ENCODE measurements around the gene ENO2.
"Not testable (repeated sequence)": the region's sequence is repeated elsewhere in the genome, so short reads cannot be mapped to it uniquely, and the experiment has no call there.

ENO2 gene

DNA sequence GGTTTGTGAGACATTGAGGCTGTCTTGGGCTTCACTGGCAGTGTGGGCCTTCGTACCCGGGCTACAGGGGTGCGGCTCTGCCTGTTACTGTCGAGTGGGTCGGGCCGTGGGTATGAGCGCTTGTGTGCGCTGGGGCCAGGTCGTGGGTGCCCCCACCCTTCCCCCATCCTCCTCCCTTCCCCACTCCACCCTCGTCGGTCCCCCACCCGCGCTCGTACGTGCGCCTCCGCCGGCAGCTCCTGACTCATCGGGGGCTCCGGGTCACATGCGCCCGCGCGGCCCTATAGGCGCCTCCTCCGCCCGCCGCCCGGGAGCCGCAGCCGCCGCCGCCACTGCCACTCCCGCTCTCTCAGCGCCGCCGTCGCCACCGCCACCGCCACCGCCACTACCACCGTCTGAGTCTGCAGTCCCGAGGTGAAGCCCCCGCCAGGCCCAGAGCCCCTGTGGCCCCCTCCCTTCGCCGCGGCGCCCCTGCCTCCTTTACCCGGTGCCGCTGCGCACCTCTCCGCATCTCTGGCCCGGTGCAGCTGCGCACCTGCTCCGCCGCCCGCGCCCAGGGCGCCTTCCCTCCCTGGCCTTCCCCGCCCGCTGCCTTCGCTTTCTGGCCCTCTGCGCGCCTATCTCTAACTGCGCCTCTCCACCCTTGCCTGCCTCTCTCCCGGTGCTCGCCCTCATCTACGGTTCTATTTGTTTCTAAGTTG, at the start of gene ENO2:
Gene ENO2 (plus strand): TSS at position 335 of the 701 bp plus-strand sequence. CDS start 1,253 bp downstream, outside the sequence.
- peak; percentile 89 for DNase-seq (ENCODE audit: low spot score)

DNA sequence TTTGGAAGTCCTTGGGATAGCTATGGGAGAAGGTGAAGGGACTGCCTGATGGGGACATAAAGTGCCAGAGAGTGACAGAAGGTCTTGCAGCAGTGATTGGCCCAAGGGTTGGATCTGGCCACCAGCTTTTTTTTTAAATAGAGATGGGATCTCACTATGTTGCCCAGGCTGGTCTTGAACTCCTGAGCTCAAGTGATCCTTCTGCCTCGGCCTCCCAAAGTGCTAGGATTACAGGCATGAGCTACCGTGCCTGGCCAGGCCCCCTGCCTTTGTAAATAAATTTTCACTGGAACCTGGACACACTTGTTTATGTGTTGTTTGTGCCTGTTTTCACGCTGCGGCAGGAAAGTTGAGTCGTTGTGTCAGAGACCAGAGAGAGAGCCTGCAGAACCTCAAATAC, 49.1 kb upstream of the ENO2 start:
- DNase-seq (ENCODE audit: low spot score), result not testable (repeated sequence)

DNA sequence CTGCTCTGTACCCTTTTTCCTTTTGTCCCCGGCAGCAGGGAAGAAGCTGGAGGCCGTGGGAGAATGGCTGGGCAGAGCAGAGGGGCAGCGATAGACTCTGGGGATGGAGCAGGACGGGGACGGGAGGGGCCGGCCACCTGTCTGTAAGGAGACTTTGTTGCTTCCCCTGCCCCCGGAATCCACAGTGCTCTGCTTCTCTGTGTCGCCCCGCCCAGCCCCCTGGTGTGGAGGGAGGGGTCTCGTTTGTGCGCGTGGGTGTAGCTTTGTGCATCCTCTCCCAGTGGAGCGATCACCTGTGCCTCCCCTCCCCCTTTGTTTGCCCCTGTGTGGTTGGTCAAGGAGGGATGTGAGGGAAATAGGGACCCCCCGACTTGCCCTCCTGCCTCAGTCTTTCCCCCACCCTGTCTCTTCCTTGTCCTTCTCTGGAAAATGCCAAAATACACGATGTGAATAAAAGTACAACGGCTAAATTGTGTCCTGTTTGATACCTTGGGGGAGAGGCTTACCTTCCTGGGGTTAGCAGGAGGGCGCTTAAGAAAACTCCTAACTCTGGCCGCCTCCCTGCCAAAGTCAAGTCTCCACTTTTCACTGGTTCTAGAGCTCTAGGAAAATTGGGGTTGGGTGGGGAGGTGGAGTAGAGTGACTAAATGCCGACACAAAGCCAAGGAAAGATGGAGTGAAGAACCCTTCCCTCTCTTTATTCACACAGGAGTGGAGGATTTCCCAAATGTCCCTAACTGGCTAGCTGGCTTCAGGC, 48.0 kb upstream of the ENO2 start:
- no peak for DNase-seq (ENCODE audit: low spot score)

DNA sequence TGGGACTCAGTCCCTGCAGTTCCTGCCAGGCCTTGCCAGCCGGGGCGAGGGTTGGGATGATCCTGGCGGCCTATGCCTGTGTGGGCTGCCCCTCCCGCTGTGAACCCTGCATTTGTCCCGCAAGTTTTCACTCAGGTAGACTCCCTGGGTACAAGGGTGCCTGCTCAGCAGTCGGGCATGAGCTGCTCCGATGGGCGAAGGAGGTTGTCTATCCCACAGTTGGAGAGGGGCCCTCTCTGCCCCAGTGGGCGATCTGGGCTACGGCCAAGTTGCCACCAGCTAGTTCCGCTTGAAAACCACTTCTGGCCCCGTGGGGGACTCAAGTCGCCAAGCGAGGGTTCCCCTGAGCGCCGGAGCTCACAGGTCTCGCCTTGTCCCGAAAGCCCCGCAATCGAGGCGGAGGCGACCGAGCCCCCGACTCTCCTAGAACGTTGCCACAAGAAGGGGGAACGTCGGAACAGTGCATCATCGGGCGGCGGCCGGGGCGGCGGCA, 47.4 kb upstream of the ENO2 start:
- DNase-seq (ENCODE audit: low spot score), result no peak

DNA sequence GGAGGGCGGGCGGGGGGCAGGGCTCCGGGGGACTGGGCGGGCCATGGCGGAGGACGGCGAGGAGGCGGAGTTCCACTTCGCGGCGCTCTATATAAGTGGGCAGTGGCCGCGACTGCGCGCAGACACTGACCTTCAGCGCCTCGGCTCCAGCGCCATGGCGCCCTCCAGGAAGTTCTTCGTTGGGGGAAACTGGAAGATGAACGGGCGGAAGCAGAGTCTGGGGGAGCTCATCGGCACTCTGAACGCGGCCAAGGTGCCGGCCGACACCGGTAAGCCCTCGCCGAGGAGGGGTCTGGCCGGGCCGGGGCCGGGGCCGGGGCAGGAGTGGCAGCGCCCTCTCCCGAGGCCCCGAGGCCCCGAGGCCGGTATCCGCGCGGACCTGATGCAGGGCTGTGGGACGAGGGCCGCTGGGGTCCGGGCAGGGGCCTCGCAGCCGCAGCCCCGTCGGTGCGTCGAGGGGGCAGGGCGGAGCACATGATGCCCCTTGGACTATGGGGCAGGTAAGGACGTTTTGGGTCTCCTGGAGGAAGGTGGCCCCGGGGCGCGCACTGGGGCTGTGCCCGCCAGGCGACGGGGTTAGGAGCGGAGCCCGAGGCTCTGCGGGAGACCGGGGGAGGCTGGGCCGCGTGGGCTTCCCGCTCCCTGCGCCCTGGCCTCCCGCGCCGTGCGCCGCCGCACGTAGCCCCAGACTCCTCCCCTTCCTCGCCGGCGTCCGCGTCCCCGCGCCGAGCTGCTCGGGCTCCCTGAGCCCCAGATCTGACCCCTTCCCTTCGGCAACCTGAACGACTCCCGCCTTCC, 46.8 kb upstream of the ENO2 start, which contains the start of gene TPI1:
Gene TPI1 (plus strand): TSS at position 119 of the 798 bp plus-strand sequence. CDS start 36 bp downstream, at position 155.
- peak; percentile 95 for DNase-seq (ENCODE audit: low spot score)

DNA sequence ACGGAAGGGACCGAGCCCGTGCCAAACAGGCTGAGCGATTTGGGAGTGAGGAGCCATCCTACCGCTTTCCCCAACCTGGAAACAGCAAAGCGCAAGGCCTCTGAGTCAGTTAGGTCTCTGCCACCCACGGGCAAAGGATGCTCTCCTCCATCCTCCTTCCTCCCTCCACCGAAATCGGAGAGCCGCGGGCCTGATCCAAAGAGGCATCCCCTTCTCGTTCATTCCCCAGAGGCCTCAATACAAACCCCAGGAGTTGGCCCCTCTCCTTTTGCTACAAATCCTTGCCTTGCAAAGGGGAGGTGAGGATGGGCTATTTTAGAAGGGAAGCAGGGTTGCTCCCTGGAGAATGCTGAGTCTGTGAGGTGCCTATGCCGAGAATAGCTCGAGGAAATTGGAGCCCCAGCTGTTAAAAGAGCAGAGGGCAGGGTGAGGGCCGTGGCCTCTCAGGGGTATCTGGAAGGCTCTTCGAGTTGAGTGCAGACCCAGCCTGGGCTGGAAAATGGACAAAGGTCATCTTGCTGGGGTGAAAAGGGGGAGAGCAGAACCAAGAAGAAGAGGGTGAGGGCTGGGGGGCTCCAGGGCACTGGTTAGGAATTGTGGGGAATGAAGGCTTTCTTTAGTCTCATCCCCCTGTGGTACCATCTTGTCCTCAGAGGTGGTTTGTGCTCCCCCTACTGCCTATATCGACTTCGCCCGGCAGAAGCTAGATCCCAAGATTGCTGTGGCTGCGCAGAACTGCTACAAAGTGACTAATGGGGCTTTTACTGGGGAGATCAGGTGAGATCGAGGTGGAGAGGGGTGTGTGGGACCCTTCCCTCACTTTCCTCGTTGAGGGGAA, 46.0 kb upstream of the ENO2 start:
- peak; percentile 50 for DNase-seq (ENCODE audit: low spot score)

DNA sequence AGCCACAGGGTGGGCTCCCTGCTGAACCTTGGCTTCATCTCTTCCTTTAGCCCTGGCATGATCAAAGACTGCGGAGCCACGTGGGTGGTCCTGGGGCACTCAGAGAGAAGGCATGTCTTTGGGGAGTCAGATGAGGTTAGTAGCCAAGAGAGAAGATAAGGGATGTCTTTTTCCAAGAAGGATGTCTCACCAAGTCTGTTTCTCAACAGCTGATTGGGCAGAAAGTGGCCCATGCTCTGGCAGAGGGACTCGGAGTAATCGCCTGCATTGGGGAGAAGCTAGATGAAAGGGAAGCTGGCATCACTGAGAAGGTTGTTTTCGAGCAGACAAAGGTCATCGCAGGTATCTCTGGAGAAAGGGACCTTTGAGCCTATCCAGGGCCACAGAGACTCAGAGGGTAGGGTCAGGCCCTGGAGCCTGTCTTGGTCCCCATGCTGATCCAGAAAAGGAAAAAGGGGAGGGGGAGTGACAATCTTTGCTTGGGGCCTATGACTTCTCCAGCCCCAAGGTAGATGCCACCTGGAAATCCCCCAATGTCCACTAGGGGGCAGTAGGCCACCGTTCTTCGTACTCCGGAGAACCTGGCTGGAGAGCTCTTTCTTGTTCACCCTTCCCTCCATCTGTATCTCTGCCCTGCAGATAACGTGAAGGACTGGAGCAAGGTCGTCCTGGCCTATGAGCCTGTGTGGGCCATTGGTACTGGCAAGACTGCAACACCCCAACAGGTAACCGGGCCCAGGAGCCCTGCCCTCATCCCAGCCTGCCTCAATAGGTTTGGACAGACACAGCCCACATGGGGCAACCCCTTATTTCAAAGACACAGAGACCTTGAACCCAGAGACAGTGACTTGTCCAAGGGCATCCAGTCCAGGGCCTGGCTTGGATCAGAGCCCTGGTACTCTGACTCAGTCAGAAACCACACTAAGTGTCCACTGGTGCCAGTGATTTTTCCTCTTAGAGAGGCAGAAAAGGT, 45.0 kb upstream of the ENO2 start:
- DNase-seq (ENCODE audit: low spot score), result peak; percentile 75

DNA sequence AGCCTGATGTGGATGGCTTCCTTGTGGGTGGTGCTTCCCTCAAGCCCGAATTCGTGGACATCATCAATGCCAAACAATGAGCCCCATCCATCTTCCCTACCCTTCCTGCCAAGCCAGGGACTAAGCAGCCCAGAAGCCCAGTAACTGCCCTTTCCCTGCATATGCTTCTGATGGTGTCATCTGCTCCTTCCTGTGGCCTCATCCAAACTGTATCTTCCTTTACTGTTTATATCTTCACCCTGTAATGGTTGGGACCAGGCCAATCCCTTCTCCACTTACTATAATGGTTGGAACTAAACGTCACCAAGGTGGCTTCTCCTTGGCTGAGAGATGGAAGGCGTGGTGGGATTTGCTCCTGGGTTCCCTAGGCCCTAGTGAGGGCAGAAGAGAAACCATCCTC, 44.1 kb upstream of the ENO2 start:
- not testable (repeated sequence) for DNase-seq (ENCODE audit: low spot score)

DNA sequence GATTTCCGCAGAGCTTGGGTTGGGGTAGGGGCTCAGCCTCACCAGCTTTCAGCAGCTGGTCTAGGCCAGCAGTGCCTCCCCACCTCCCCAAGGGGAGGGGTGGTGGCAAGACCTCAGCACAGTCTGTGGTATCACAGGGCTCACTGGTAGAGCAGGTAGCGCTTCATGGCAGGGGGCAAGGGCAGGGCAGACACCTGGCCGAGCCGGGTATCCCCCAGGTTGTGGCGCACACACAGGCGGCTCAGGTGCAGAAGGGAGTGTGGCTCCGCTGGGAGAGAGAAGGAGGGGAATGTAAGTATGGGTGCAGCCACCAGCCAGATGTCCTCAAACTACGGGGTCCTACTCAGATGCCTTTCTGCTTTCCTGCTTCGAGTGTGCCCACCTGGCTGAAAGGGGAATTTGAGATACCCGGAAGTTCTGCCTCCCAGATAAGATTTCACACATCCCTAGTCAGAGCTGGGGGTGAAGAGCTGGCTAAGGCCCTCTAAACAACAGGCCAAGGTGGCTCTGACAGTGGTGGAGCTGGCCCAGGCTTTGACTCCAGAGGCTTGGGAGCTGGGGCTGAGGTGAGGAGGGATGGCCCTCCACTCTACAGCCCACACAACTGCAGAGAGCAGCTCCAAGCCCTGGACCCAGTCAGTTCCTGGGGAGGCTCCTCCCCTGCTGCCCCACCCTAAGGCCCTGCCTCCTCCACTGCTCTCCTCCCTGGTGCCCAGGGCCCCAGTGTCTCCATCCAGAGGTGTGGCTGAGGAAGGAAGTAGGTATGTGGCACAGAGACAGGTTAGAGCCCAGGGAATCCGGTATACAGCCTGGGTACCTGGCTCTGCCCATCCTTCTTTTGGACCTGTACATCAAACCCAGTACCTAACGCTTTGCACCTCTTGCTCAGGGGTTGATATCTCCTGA, 43.1 kb upstream of the ENO2 start:
- DNase-seq (ENCODE audit: low spot score), result peak; percentile 37

DNA sequence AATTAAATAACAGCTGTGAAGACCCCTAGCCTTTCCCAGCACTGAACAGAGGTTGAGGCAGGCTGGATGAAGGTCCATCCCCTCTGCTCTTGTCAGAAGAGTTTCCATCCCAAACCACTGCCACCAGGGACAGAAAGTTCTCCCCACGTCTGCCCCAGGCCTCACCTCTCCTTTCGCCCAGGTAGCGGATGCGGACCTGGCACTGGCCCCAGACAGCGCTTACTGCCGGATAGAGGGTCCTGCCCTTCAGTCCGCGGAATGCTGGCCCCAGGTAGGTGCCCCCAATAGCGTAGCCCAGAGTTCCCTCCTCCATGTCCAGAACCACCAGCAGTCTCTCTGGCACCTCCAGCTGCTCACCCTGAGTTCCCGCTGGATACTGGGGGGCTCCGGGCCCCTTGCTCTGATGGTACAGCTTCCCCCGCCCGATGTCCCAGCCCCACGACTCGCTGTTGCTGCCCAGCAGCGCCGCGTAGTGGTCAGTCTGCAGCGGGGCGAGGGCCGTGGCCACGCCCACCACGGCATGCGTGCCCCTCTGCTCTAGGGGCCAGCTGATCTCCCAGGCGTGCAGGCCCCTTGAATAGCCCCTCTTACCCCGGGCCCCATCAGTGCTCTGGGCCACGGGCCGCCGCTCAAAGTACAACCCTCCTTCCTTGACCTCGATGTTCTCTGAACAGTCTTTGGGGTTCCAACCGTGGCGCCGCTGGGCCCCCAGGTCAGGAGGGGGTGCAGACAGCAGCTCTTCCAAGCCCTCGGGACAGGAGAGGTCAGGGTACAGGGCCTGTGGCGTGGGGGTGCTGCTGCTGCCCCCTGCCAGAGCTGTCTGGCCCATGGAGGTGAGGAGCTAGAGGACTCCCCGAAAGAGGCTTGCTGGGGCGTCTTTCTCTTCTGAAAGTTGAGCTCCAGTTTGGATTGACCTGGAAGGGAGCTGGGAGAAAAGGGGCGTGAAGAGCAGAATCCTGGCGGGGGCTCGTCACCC, 42.0 kb upstream of the ENO2 start:
- DNase-seq (ENCODE audit: low spot score), result peak; percentile 90

DNA sequence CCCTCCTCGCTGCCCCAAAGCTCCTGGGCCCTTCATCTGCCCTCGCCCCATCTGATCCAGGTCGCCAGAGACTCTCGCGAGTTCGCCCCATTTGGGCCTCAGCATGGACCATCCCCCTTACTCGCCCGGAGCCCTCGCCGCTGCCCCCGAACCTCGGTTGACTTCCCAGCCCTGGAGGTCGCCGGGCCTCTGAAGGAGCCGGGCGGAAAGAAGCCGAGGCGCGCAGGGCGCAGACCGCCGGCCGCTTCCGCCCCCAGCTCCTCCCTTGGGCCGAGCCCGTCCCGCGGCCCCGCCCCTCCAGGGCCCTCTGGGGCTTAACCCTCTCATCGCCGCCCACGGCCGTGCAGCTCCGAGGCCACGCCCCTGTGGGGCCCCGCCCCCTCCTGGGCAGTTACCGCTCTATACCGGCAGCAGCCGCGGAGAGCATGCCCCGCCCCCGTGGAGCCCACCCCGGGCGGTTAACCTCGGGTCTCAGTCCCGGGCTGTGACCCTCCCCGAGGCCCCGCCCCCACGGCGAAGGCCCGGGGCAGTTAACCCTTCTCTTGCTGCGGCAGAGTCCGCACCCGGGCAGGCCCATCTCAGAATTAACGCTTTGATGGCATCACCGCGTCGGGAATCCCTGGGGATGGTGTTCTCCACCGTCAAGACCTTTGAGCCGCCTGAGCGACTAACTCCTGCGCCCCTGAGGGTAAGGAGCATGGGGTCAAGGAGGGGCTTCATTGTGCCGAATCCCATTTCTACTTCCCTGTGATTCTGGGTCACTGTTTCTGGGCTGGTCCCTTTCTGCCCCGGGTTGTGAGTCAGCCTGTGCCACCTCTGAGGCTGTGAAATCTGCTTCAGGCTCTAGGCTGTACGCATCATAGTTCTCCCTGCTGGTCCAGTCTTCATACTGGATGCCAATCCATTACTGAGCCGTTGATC, 41.0 kb upstream of the ENO2 start, which contains the start of gene SPSB2:
Gene SPSB2 (minus strand): TSS at position 210 of the 921 bp plus-strand sequence. CDS start 402 bp downstream, outside the sequence.
- DNase-seq (ENCODE audit: low spot score), result peak; percentile 96

DNA sequence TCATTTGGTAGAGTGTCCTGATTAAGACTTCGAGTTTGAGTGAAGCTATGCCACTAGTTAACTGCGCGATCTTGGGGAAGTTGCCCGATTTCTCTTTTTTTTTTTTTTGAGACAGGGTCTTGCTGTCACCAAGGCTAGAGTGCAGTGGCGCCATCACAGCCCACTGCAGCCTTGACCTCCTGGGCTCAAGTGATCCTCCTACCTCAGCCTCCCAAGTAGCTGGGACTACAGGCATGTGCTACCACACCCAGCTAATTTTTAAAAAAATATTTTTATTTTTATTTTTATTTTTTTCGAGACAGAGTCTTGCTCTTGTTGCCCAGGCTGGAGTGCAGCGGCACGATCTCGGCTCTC, 40.4 kb upstream of the ENO2 start:
- not testable (repeated sequence) for DNase-seq (ENCODE audit: low spot score)

DNA sequence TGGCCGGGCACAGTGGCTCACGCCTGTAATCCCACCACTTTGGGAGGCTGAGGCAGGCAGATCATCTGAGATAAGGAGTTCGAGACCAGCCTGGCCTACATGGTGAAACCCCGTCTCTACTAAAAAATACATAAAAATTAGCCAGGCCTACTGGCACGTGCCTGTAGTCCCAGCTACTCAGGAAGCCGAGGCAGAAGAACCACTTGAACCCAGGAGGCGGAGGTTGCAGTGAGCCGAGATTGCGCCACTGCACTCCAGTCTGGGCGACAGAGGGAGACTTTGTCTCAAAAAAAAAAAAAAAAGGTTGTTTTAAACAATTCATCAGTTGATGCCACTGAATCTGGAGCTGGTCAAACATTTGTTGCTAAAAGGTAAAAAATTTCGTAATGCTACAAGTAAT, 34.6 kb upstream of the ENO2 start:
- DNase-seq (ENCODE audit: low spot score), result not testable (repeated sequence)

DNA sequence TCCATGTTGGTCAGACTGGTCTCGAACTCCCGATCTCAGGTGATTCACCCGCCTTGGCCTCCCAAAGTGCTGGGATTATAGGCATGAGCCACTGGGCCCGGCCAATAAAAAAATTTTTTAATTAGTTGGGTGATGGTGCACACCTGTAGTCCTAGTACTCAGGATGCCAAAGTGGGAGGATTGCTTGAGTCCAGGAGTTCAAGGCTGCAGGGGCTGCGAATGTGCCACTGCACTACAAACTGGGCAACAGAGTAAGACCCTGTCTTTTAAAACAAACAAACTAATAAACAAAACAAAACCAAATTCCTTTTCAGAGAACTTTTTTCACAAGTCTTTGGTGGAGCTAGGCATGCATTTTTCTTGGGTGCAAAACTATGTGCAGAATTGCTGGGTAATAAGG, 31.1 kb upstream of the ENO2 start:
- DNase-seq (ENCODE audit: low spot score), result no peak

DNA sequence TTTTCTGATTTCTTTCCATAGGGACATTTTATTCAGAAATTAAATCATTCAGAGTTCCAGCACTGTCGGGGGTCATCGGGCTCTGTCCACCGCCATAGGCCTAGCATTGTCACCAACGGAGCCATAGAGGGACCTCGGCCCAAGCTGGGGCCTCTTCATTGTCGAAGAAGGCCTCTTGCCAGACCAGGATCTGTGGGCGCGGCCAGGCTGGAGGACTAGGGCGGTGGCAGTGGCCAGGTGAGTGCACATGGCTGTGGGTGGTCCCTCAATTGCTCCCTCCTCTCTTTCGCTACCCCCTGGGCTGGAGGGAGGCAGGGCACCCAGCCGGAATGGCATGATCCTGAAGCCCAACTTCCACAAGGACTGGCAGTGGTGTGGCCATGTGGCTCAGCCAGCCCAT, 30.7 kb upstream of the ENO2 start:
- DNase-seq (ENCODE audit: low spot score), result no peak

DNA sequence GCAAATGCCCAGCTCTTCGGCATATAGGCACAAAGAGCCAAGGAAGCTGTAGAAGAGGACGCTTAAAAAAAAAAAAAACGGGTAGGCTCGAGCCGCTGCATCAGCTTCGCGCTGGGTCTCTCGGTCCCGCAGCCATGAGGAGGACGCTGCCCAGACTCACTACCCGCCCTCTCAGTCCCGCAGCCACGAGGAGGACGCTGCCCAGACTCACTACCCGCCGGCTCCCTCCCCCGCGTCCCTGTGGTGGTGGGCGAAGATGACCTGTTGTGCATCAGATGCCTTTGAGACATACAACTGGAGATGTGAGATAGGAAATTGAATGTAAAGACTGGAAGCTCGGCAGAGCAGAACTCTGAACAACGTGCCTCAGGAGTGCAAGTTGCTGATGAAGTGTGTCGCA, 29.8 kb upstream of the ENO2 start:
- no peak for DNase-seq (ENCODE audit: low spot score)

All from AG08396 (cell line).